Measurements from ENCODE around the gene PROM1. TPM values are rescaled to one million over a fixed set of nuclear protein-coding genes. Genes with fewer than 3 reads are reported as not detected.

The PROM1 gene
- polyA plus RNA-seq, 3 donors: not detected

GRCh38 chr4:16045687-16046086, 38.1 kb downstream of the PROM1 start:
- H3K4me1 Mint-ChIP-seq: peaks cover 10% of the 10 kb centered on the region
- no peak overlapping the region for H3K27ac Mint-ChIP-seq
- H3K36me3 ChIP-seq (replicated peaks in 1 of 2; ENCODE audit: control insufficient read depth in 1 of 2, insufficient read depth in 2 of 2, low read length in 2 of 2): no peaks in the 10 kb centered on the region
- TF ChIP-seq, protein P1, sequence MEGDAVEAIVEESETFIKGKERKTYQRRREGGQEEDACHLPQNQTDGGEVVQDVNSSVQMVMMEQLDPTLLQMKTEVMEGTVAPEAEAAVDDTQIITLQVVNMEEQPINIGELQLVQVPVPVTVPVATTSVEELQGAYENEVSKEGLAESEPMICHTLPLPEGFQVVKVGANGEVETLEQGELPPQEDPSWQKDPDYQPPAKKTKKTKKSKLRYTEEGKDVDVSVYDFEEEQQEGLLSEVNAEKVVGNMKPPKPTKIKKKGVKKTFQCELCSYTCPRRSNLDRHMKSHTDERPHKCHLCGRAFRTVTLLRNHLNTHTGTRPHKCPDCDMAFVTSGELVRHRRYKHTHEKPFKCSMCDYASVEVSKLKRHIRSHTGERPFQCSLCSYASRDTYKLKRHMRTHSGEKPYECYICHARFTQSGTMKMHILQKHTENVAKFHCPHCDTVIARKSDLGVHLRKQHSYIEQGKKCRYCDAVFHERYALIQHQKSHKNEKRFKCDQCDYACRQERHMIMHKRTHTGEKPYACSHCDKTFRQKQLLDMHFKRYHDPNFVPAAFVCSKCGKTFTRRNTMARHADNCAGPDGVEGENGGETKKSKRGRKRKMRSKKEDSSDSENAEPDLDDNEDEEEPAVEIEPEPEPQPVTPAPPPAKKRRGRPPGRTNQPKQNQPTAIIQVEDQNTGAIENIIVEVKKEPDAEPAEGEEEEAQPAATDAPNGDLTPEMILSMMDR (IDR thresholded peaks at IDR 0.05): no peak
- H3K4me1 ChIP-seq (ENCODE audit: control insufficient read depth in 1 of 2, insufficient read depth in 2 of 2, low read length in 2 of 2): no peaks in the 10 kb centered on the region
- H3K4me2 ChIP-seq (replicated peaks; ENCODE audit: extremely low read depth, low read length, poor library complexity, severe bottlenecking): no peak overlapping the region
- H4K20me1 ChIP-seq (ENCODE audit: insufficient read depth, low read length): no peaks in the 10 kb centered on the region
- peak overlapping the region; percentile 62 for H2AFZ ChIP-seq (ENCODE audit: insufficient read depth, low read depth, low read length, poor library complexity, severe bottlenecking)
- no peak overlapping the region for H3K9ac ChIP-seq (ENCODE audit: insufficient read depth, low read length, poor library complexity, severe bottlenecking)
- no peak for DNase-seq
- H3K9me3 ChIP-seq (replicated peaks in 1 of 2; ENCODE audit: control insufficient read depth in 1 of 2, insufficient read depth in 1 of 2, low read length in 2 of 2): no peaks in the 10 kb centered on the region
- no peaks in the 10 kb centered on the region for H3K9me3 Mint-ChIP-seq
- H3K27ac ChIP-seq (ENCODE audit: low read depth in 1 of 2, low read length in 2 of 2): no peak overlapping the region
- no peak overlapping the region for H3K4me3 Mint-ChIP-seq
- H3K36me3 Mint-ChIP-seq: no peaks in the 10 kb centered on the region
- intact Hi-C loops (cut with micrococcal nuclease): no loop called here
- 93% methylated on average over 1 of the region's 1 CpG for WGBS (ENCODE audit: insufficient coverage)
- no peak overlapping the region for H3K4me3 ChIP-seq (replicated peaks in 1 of 3; ENCODE audit: low read depth in 2 of 3, low read length in 3 of 3)
- H3K79me2 ChIP-seq (ENCODE audit: insufficient read depth, low read length): no peaks in the 10 kb centered on the region
- H3K27me3 ChIP-seq (ENCODE audit: control insufficient read depth in 2 of 2, insufficient read depth in 2 of 2, low read length in 2 of 2): no peaks in the 10 kb centered on the region
- peaks cover 0 to 3% (median 2%) of the 10 kb centered on the region in 3 donors for H3K27me3 Mint-ChIP-seq (ENCODE audit: low read depth in 3 of 3)

DNA sequence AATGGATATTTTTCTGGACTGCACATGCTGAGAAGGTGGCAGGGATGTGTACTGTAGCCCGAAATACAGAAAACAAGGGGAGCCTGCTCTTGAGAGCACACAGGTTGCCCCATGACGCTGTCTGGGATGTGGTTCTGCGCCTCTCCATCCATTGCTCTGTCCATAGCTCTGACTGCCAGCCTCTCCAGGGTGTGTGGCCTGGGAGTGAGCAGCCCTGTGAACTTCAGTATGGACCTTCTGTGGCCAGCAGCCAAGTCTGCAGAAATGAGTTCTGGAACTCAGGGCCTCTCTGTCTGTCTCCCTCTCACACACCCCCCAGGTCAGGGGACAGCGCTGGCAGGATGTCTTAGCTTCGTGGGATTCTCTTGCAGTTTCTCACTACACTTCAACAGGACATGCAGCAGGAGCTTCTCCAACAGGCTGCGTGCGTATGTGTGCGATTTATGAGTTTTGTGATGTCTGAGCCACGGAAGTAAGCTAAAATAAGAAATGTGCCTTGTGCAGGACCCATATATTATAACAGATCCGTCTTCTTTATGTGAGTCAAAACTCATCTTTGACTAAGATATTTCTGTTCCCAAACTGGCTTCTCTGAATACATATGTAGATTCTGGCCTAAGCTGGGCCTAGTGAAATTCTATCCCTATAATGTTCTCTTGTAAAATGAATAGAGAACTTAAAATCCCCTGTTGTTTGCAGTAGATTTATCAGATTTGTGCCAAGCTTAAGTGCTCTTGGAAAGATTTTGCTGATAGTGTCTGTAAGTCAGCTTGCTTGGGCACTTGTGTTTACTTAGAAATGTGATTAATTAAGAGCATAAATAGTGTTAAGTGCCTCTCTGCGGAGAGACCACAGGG, 40.0 kb downstream of the PROM1 start:
- H3K4me3 Mint-ChIP-seq: no peak overlapping the region
- Histone ChIP-seq H3K4me2 (replicated peaks; ENCODE audit: extremely low read depth, low read length, poor library complexity, severe bottlenecking) (no peak overlapping the region), H3K36me3 (replicated peaks in 1 of 2; ENCODE audit: control insufficient read depth in 1 of 2, insufficient read depth in 2 of 2, low read length in 2 of 2) (no peaks in the 10 kb centered on the region), H3K79me2 (ENCODE audit: insufficient read depth, low read length) (no peaks in the 10 kb centered on the region), H3K27me3 (ENCODE audit: control insufficient read depth in 2 of 2, insufficient read depth in 2 of 2, low read length in 2 of 2) (no peaks in the 10 kb centered on the region), H3K9ac (ENCODE audit: insufficient read depth, low read length, poor library complexity, severe bottlenecking) (no peak overlapping the region), H4K20me1 (ENCODE audit: insufficient read depth, low read length) (no peaks in the 10 kb centered on the region), H3K4me3 (replicated peaks in 1 of 3; ENCODE audit: low read depth in 2 of 3, low read length in 3 of 3) (no peak overlapping the region), H2AFZ (ENCODE audit: insufficient read depth, low read depth, low read length, poor library complexity, severe bottlenecking) (peak overlapping the region; percentile 68), H3K9me3 (replicated peaks in 1 of 2; ENCODE audit: control insufficient read depth in 1 of 2, insufficient read depth in 1 of 2, low read length in 2 of 2) (no peaks in the 10 kb centered on the region), H3K4me1 (ENCODE audit: control insufficient read depth in 1 of 2, insufficient read depth in 2 of 2, low read length in 2 of 2) (no peaks in the 10 kb centered on the region), H3K27ac (ENCODE audit: low read depth in 1 of 2, low read length in 2 of 2) (no peak overlapping the region)
- intact Hi-C loops (cut with micrococcal nuclease): no loop called here
- peaks cover 0 to 3% (median 2%) of the 10 kb centered on the region in 3 donors for H3K27me3 Mint-ChIP-seq (ENCODE audit: low read depth in 3 of 3)
- TF ChIP-seq, protein P1 (IDR thresholded peaks at IDR 0.05): no peak
- DNase-seq: no peak
- H3K4me1 Mint-ChIP-seq: peaks cover 10% of the 10 kb centered on the region
- H3K36me3 Mint-ChIP-seq: no peaks in the 10 kb centered on the region
- no peak overlapping the region for H3K27ac Mint-ChIP-seq
- WGBS (ENCODE audit: insufficient coverage): 87% methylated on average over 3 of the region's 11 CpGs
- H3K9me3 Mint-ChIP-seq: no peaks in the 10 kb centered on the region

Data from CD14-positive monocyte (primary cell).